Neuronal stem cell (in vitro differentiated cells): Measurements from ENCODE around the gene SBNO2.
A peak's percentile ranks its signal among the peaks of the same experiment; 100 is the strongest.

Source experiments
- DNase-seq: peaks from one replicate; pipeline ENCODE4 v3.0.0-alpha.2; 2013; ENCODE audit warnings: low spot score
- H2AFZ ChIP-seq: one replicate; pipeline ENCODE4 v1.6.1; 2013; ENCODE audit warnings: mild to moderate bottlenecking, low read length, inconsistent platforms
- H2AK5ac ChIP-seq: 2 replicates; pipeline ENCODE4 v1.6.1; 2013; ENCODE audit warnings: low read depth, mild to moderate bottlenecking, inconsistent platforms, low read length, moderate library complexity, mixed read lengths
- H2BK120ac ChIP-seq: 2 replicates; pipeline ENCODE4 v1.6.1; 2013; ENCODE audit warnings: low read depth, mild to moderate bottlenecking, inconsistent platforms, low read length, moderate library complexity, mixed read lengths
- H2BK12ac ChIP-seq: one replicate; pipeline ENCODE4 v1.6.1; 2013; ENCODE audit warnings: low read length, inconsistent platforms
- H2BK15ac ChIP-seq: 2 replicates; pipeline ENCODE4 v1.6.1; 2013; ENCODE audit warnings: mild to moderate bottlenecking, low read length, inconsistent platforms, mixed read lengths
- H2BK5ac ChIP-seq: one replicate; pipeline ENCODE4 v1.6.1; 2013; ENCODE audit warnings: inconsistent platforms, mild to moderate bottlenecking, low read length, moderate library complexity
- H3K14ac ChIP-seq: one replicate; pipeline ENCODE4 v1.6.1; 2013; ENCODE audit warnings: low read length, inconsistent platforms
- H3K18ac ChIP-seq: 2 replicates; pipeline ENCODE4 v1.6.1; 2013; ENCODE audit warnings: low read length, inconsistent platforms
- H3K23ac ChIP-seq: 2 replicates; pipeline ENCODE4 v1.6.1; 2013; ENCODE audit warnings: low read depth, mild to moderate bottlenecking, mixed read lengths, low read length, inconsistent platforms; ENCODE audit not compliant: poor library complexity
- H3K27ac ChIP-seq: replicated peaks from 3 replicates; pipeline ENCODE4 v1.5.1; 2013; ENCODE audit warnings: low read length, inconsistent platforms
- H3K27me3 ChIP-seq, 3 experiments: 2 replicates each; pipeline ENCODE4 v1.6.1; 2013; ENCODE audit warnings: low read length in 3 of 3, mild to moderate bottlenecking in 2 of 3, inconsistent platforms in 1 of 3, low read depth in 1 of 3, mixed read lengths in 1 of 3, moderate library complexity in 1 of 3; ENCODE audit not compliant: control insufficient read depth in 3 of 3, insufficient read depth in 3 of 3
- H3K36me3 ChIP-seq, 2 donors: replicated peaks in 1 of 2; 2 replicates each; pipeline ENCODE4 v1.6.1; 2013; ENCODE audit warnings: low read length in 2 of 2; ENCODE audit not compliant: control insufficient read depth in 2 of 2, insufficient read depth in 2 of 2
- H3K4ac ChIP-seq: 2 replicates; pipeline ENCODE4 v1.6.1; 2013; ENCODE audit warnings: inconsistent platforms, mild to moderate bottlenecking, low read length, moderate library complexity
- H3K4me1 ChIP-seq, 2 donors: 1 replicate in 1 of 2; 2 replicates in 1 of 2; pipeline ENCODE4 v1.6.1; 2013; ENCODE audit warnings: low read length in 2 of 2, low read depth in 1 of 2; ENCODE audit not compliant: control insufficient read depth in 2 of 2, insufficient read depth in 1 of 2
- H3K4me2 ChIP-seq: one replicate; pipeline ENCODE4 v1.6.1; 2013; ENCODE audit warnings: mild to moderate bottlenecking, low read length, inconsistent platforms; ENCODE audit not compliant: insufficient read depth, poor library complexity, severe bottlenecking
- H3K4me3 ChIP-seq, 2 donors: 2 replicates each; pipeline ENCODE4 v1.5.1; 2013; ENCODE audit warnings: low read length in 2 of 2, mild to moderate bottlenecking in 2 of 2, inconsistent platforms in 1 of 2, moderate library complexity in 1 of 2
- H3K79me1 ChIP-seq: one replicate; pipeline ENCODE4 v1.6.1; 2013; ENCODE audit warnings: low read depth, mild to moderate bottlenecking, inconsistent platforms, low read length, moderate library complexity
- H3K9ac ChIP-seq: one replicate; pipeline ENCODE4 v1.6.1; 2013; ENCODE audit warnings: mild to moderate bottlenecking, low read depth, low read length, inconsistent platforms; ENCODE audit not compliant: poor library complexity
- H3K9me3 ChIP-seq, 2 donors: replicated peaks in 1 of 2; 2 replicates each; pipeline versions ENCODE3 to v1.6.1; 2013; ENCODE audit warnings: low read length in 2 of 2, mild to moderate bottlenecking in 2 of 2, inconsistent platforms in 1 of 2, low read depth in 1 of 2, mixed read lengths in 1 of 2, moderate library complexity in 1 of 2; ENCODE audit not compliant: control insufficient read depth in 2 of 2, insufficient read depth in 1 of 2
- H4K8ac ChIP-seq: one replicate; pipeline ENCODE4 v1.6.1; 2013; ENCODE audit warnings: low read depth, mild to moderate bottlenecking, inconsistent platforms, low read length, moderate library complexity
- H4K91ac ChIP-seq: one replicate; pipeline ENCODE4 v1.6.1; 2013; ENCODE audit warnings: low read length, low read depth, mild to moderate bottlenecking, inconsistent platforms; ENCODE audit not compliant: poor library complexity
- WGBS, 2 donors: extraction: QIAGEN DNeasy Blood & Tissue Kit; methylation state at CpG; one replicate each; pipeline ENCODE4 v1.1.7; 2013; ENCODE audit warnings: missing lambda C conversion rate in 2 of 2, mixed read lengths in 1 of 2; ENCODE audit not compliant: insufficient read length in 2 of 2, insufficient replicate concordance in 1 of 2; ENCODE audit errors: extremely low coverage in 2 of 2; 5-methylcytosine and 5-hydroxymethylcytosine counted together

Gene SBNO2

GRCh38 chr19:1169411-1169791, 4.7 kb downstream of the SBNO2 start:
- WGBS, 2 donors: no CpG with 5 or more reads among the region's 10 CpGs
- peaks cover 9 to 22% of the 10 kb centered on the region in 2 donors for H3K36me3 ChIP-seq
- no peak overlapping the region for H3K27ac ChIP-seq
- H2AFZ ChIP-seq: no peak overlapping the region
- H3K14ac ChIP-seq: no peak overlapping the region
- H2AK5ac ChIP-seq: no peak overlapping the region
- H3K4me2 ChIP-seq: no peak overlapping the region
- peaks cover 33% of the 10 kb centered on the region for H3K79me1 ChIP-seq
- no peak overlapping the region for H2BK5ac ChIP-seq
- no peak overlapping the region for H3K9ac ChIP-seq
- no peak overlapping the region for H3K18ac ChIP-seq
- no peak overlapping the region for H4K8ac ChIP-seq
- no peak overlapping the region for H3K4me3 ChIP-seq
- no peak overlapping the region for H3K4ac ChIP-seq
- H4K91ac ChIP-seq: no peak overlapping the region
- H2BK12ac ChIP-seq: no peak overlapping the region
- no peak overlapping the region for H2BK120ac ChIP-seq
- H3K23ac ChIP-seq: peak overlapping the region; percentile 65
- peaks cover 15 to 19% of the 10 kb centered on the region in 2 donors for H3K4me1 ChIP-seq
- DNase-seq: no peak
- peaks cover 3 to 13% of the 10 kb centered on the region in 2 donors for H3K9me3 ChIP-seq
- H2BK15ac ChIP-seq: no peak overlapping the region
- no peaks in the 10 kb centered on the region for H3K27me3 ChIP-seq

GRCh38 chr19:1168572-1169410, 5.3 kb downstream of the SBNO2 start:
- no peak overlapping the region for H3K9ac ChIP-seq
- no CpG with 5 or more reads among the region's 50 CpGs for WGBS, 2 donors
- H2BK15ac ChIP-seq: no peak overlapping the region
- H3K4me1 ChIP-seq: peaks cover 15 to 19% of the 10 kb centered on the region in 2 donors
- no peak overlapping the region for H3K4ac ChIP-seq
- H3K36me3 ChIP-seq: peaks cover 9 to 22% of the 10 kb centered on the region in 2 donors
- H2BK5ac ChIP-seq: no peak overlapping the region
- H3K4me2 ChIP-seq: no peak overlapping the region
- H2BK12ac ChIP-seq: no peak overlapping the region
- no peak overlapping the region for H2AFZ ChIP-seq
- H3K79me1 ChIP-seq: peaks cover 35% of the 10 kb centered on the region
- DNase-seq: no peak
- no peak overlapping the region for H3K14ac ChIP-seq
- peaks cover 3 to 13% of the 10 kb centered on the region in 2 donors for H3K9me3 ChIP-seq
- H2AK5ac ChIP-seq: no peak overlapping the region
- H3K4me3 ChIP-seq: no peak overlapping the region
- no peak overlapping the region for H3K27ac ChIP-seq
- H4K8ac ChIP-seq: no peak overlapping the region
- peak overlapping the region; percentile 65 for H3K23ac ChIP-seq
- no peak overlapping the region for H2BK120ac ChIP-seq
- H4K91ac ChIP-seq: no peak overlapping the region
- H3K27me3 ChIP-seq: no peaks in the 10 kb centered on the region
- H3K18ac ChIP-seq: peak overlapping the region; percentile 76

- Histone ChIP-seq H3K4ac (no peak overlapping the region), H3K36me3 (peaks cover 9 to 22% of the 10 kb centered on the region in 2 donors), H3K79me1 (peaks cover 31% of the 10 kb centered on the region), H2BK120ac (no peak overlapping the region), H3K9me3 (peaks cover 3 to 13% of the 10 kb centered on the region in 2 donors), H2BK5ac (no peak overlapping the region), H3K14ac (peak overlapping the region; percentile 21), H2AK5ac (no peak overlapping the region), H3K4me1 (peaks cover 14 to 19% of the 10 kb centered on the region in 2 donors), H4K91ac (no peak overlapping the region), H3K9ac (no peak overlapping the region), H3K23ac (peak overlapping the region; percentile 71), H2AFZ (no peak overlapping the region), H3K27me3 (no peaks in the 10 kb centered on the region), H3K18ac (peak overlapping the region; percentile 76), H2BK12ac (no peak overlapping the region), H3K4me3 (no peak overlapping the region), H3K27ac (no peak overlapping the region), H4K8ac (no peak overlapping the region), H3K4me2 (no peak overlapping the region), H2BK15ac (no peak overlapping the region)
- WGBS, 2 donors: no CpG with 5 or more reads among the region's 35 CpGs
- DNase-seq: no peak
These were observed 6.1 kb downstream of the SBNO2 start for GRCh38 chr19:1167687-1168571.
